Left renal pelvis (tissue), 4 donors: ENCODE data around the gene GDF10. TPM values are rescaled to one million over a fixed set of nuclear protein-coding genes. Genes with fewer than 3 reads are reported as not detected.

Source experiments
- DNase-seq, 4 donors: peaks; one replicate each; pipeline ENCODE4 v3.0.0-alpha.2; 2013; ENCODE audit warnings: low read depth in 4 of 4, low spot score in 3 of 4
- polyA plus RNA-seq, 4 donors: library from polyadenylated mRNA; unstranded; fragments of 120-200 nt; gene quantifications; one replicate each; pipeline ENCODE4 v1.2.1, GENCODE V29; 2013; ENCODE audit not compliant: insufficient read length in 4 of 4

GDF10 gene
- polyA plus RNA-seq, 4 donors = 1.1 to 6.1 (median 2.9) TPM

- DNase-seq = no peak
Observed at GRCh38 chr10:47290338-47290737, 9.7 kb upstream of the GDF10 start.

GRCh38 chr10:47291682-47292081 is 8.3 kb upstream of the GDF10 start:
- DNase-seq = no peak

- DNase-seq = no peak
Observed at GRCh38 chr10:47294057-47294456, 5.9 kb upstream of the GDF10 start.

- DNase-seq = no peak
Observed at GRCh38 chr10:47294501-47294900, 5.5 kb upstream of the GDF10 start.

GRCh38 chr10:47295411-47295810 is 4.6 kb upstream of the GDF10 start:
- DNase-seq = no peak

- no peak for DNase-seq
Observed at GRCh38 chr10:47296156-47296894, 3.7 kb upstream of the GDF10 start.

- no peak for DNase-seq
Observed at GRCh38 chr10:47296941-47297340, 3.1 kb upstream of the GDF10 start.

- no peak for DNase-seq
Observed at GRCh38 chr10:47297866-47298540, 2.0 kb upstream of the GDF10 start.

GRCh38 chr10:47298715-47299114 is 1.3 kb upstream of the GDF10 start:
- DNase-seq = no peak

- DNase-seq = no peak
Observed at GRCh38 chr10:47300429-47300931, 483 bp downstream of the GDF10 start.

GRCh38 chr10:47301833-47302232 is 1.8 kb downstream of the GDF10 start:
- no peak for DNase-seq

GRCh38 chr10:47303105-47303504 is 3.1 kb downstream of the GDF10 start:
- DNase-seq = no peak

GRCh38 chr10:47303866-47304265 is 3.9 kb downstream of the GDF10 start:
- no peak for DNase-seq

GRCh38 chr10:47305566-47305965 is 5.6 kb downstream of the GDF10 start:
- DNase-seq = no peak

- no peak for DNase-seq
Observed at GRCh38 chr10:47306387-47307210, 6.6 kb downstream of the GDF10 start.

GRCh38 chr10:47307381-47307780 is 7.4 kb downstream of the GDF10 start:
- DNase-seq = no peak

- DNase-seq = no peak
Observed at GRCh38 chr10:47308775-47309174, 8.8 kb downstream of the GDF10 start.

GRCh38 chr10:47309408-47310089 is 9.6 kb downstream of the GDF10 start:
- no peak for DNase-seq

- no peak for DNase-seq
Observed at GRCh38 chr10:47310090-47310505, 10.1 kb downstream of the GDF10 start.

- DNase-seq = no peak
Observed at GRCh38 chr10:47311193-47311931, 11.4 kb downstream of the GDF10 start.
